ENCODE data around the gene GNA12.
"Not testable (repeated sequence)": the region's sequence is repeated elsewhere in the genome, so short reads cannot be mapped to it uniquely, and the experiment has no call there.

GNA12 gene

DNA sequence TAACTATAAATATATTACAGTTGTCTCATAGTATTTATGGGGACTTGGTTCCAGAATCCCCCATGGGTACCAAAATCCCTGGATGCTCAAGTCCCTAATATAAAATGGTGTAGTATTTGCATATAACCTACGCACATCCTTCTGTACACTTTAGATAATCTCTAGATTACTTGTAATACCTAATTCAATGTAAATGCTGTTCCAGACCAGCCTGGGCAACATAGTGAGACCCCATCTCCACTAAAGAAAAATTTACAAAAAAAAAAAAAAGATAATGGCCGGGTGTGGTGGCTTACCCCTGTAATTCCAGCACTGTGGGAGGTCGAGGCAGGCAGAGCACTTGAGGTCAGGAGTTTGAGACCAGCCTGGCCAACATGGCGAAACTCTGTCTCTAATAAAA lies 17.4 kb upstream of the GNA12 start:
- H3K27ac Mint-ChIP-seq (ENCODE audit: low read depth): no peak overlapping the region
- no peaks in the 10 kb centered on the region for H3K27me3 Mint-ChIP-seq
- H3K4me1 Mint-ChIP-seq: peaks cover 27% of the 10 kb centered on the region
- H3K9me3 Mint-ChIP-seq: no peaks in the 10 kb centered on the region
- peaks cover 2% of the 10 kb centered on the region for H3K36me3 Mint-ChIP-seq (ENCODE audit: insufficient read depth)
- DNase-seq (ENCODE audit: low spot score in 2 of 2) (no peak), ATAC-seq (replicated peaks; ENCODE audit: extremely low read depth, poor library complexity, severe bottlenecking) (no peak)
- H3K4me3 Mint-ChIP-seq: no peak overlapping the region

DNA sequence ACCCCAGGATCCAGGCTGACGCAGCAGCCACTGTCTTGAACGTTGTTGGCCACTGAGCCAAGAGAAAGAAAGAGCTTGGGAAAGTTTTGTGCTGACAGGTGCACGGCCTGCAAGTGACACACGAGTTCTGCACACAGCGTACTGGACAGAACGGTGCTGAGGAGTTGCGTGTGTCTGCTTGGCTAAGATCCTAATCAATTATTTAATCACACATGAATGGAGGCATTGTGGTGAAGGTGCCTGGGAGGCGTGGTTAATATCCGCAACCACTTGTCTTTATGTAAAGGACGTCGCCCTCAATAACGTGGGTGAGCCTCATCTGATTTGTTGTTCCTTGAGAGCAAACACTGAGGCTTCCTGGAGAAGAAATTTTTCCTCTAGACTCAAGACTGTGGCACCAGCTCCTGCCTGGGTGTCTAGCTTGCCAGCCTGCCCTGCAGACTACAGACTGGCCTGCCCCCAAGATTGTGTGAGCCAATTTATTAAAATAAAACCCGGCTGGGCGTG lies 16.6 kb upstream of the GNA12 start:
- Mint-ChIP-seq H3K4me3 (no peak overlapping the region), H3K4me1 (peaks cover 27% of the 10 kb centered on the region), H3K36me3 (ENCODE audit: insufficient read depth) (peaks cover 2% of the 10 kb centered on the region), H3K27me3 (no peaks in the 10 kb centered on the region), H3K27ac (ENCODE audit: low read depth) (no peak overlapping the region), H3K9me3 (no peaks in the 10 kb centered on the region)
- DNase-seq (ENCODE audit: low spot score in 2 of 2) (no peak), ATAC-seq (replicated peaks; ENCODE audit: extremely low read depth, poor library complexity, severe bottlenecking) (no peak)

DNA sequence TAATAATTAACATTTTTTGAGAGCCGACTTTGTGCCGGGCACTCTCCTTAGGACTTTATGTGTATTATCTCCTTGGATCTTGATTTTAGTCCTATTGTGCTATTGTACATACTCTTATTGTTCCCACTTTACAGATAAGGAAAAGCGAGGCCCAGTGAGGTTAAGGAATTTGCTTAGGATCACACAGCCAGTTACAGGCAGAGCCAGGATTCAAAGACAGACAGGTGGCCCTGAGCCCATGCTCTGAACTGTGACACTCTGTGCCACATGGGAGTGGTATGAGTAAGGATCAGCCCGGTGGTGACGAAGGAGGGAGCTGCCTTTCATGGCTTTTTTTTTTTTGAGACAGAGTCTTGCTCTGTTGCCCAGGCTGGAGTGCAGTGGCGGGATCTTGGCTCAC lies 15.8 kb upstream of the GNA12 start:
- DNase-seq (ENCODE audit: low spot score in 2 of 2): no peak
- H3K36me3 Mint-ChIP-seq (ENCODE audit: insufficient read depth): peaks cover 2% of the 10 kb centered on the region
- H3K9me3 Mint-ChIP-seq: no peaks in the 10 kb centered on the region
- peaks cover 24% of the 10 kb centered on the region for H3K4me1 Mint-ChIP-seq
- no peak overlapping the region for H3K27ac Mint-ChIP-seq (ENCODE audit: low read depth)
- H3K4me3 Mint-ChIP-seq: no peak overlapping the region
- ATAC-seq (replicated peaks; ENCODE audit: extremely low read depth, poor library complexity, severe bottlenecking): no peak
- H3K27me3 Mint-ChIP-seq: no peaks in the 10 kb centered on the region

DNA sequence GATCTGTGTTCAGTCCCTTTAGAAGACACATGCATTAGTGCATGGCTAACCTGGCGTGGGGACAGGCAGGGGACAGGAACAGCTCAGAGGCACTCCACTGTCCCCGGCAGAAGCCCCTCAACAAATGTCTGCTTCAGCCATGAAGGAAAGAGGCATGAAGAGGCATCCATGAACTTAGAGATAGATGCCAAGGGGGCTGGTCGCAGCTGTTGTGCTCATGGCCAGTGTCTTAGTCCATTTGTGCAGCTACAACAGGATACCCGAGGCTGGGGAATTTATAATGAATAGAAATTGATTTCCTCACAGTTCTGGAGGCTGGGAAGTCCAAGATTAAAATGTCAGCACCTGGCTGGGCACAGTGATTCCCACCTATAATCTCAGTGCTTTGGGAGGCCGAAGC lies 14.5 kb upstream of the GNA12 start:
- Mint-ChIP-seq H3K27ac (ENCODE audit: low read depth) (no peak overlapping the region), H3K36me3 (ENCODE audit: insufficient read depth) (no peaks in the 10 kb centered on the region), H3K4me1 (peaks cover 14% of the 10 kb centered on the region), H3K4me3 (no peak overlapping the region), H3K9me3 (no peaks in the 10 kb centered on the region), H3K27me3 (no peaks in the 10 kb centered on the region)
- DNase-seq (ENCODE audit: low spot score in 2 of 2) (no peak), ATAC-seq (replicated peaks; ENCODE audit: extremely low read depth, poor library complexity, severe bottlenecking) (no peak)

DNA sequence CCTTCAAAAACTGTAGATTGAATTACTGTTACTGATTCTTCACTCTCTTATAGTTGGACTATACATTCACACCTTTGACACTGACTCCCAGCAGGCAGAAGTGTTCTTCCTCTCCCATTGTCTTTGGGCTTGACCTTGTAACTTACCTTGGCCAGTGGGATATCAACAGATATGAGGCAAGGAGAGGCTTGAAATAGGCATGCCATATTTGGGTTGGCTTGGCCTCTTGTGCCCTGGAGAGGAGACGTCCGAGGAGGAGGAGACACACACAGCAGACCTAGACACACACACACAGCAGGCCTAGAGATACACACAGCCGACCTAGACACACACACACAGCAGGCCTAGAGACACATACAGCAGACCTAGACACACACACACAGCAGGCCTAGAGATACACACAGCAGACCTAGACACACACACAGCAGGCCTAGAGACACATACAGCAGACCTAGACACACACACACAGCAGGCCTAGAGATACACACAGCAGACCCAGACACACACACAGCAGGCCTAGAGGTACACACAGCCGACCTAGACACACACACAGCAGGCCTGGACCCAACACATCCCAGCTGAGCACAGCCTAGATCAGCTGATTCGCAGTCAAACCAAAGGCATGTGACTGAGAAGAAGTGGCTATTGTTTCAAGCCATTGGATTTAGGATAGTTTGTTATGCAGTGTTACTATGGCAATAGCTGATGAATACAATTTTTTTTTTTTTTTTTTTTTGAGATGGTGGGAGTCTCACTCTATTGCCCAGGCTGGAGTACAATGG lies 12.5 kb upstream of the GNA12 start:
- no peak for DNase-seq (ENCODE audit: low spot score in 2 of 2)
- H3K4me1 Mint-ChIP-seq: no peaks in the 10 kb centered on the region
- H3K9me3 Mint-ChIP-seq: no peaks in the 10 kb centered on the region
- H3K4me3 Mint-ChIP-seq: no peak overlapping the region
- no peaks in the 10 kb centered on the region for H3K27me3 Mint-ChIP-seq
- no peak for ATAC-seq (replicated peaks; ENCODE audit: extremely low read depth, poor library complexity, severe bottlenecking)
- no peaks in the 10 kb centered on the region for H3K36me3 Mint-ChIP-seq (ENCODE audit: insufficient read depth)
- H3K27ac Mint-ChIP-seq (ENCODE audit: low read depth): no peak overlapping the region

DNA sequence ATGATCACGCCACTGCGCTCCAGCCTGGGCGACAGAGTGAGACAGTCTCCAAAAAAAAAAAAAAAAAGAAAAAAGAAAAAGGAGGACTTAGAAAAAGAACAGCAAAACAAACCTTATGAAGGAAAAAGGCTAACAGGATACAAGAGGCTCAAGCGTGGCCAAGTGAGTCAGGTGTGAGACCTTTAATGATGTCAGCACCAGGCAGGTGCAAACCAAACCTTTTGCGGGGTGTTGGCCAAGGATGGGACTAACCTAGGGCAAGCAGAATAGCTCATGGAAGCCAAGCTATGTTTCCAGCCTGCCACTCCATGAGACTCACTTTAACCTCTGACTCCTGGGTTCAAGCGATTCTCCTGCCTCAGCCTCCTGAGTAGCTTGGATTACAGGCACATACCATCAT lies 11.3 kb upstream of the GNA12 start:
- DNase-seq (ENCODE audit: low spot score in 2 of 2) (no peak), ATAC-seq (replicated peaks; ENCODE audit: extremely low read depth, poor library complexity, severe bottlenecking) (no peak)
- H3K9me3 Mint-ChIP-seq: no peaks in the 10 kb centered on the region
- no peaks in the 10 kb centered on the region for H3K27me3 Mint-ChIP-seq
- no peak overlapping the region for H3K4me3 Mint-ChIP-seq
- peaks cover 5% of the 10 kb centered on the region for H3K4me1 Mint-ChIP-seq
- no peak overlapping the region for H3K27ac Mint-ChIP-seq (ENCODE audit: low read depth)
- no peaks in the 10 kb centered on the region for H3K36me3 Mint-ChIP-seq (ENCODE audit: insufficient read depth)

DNA sequence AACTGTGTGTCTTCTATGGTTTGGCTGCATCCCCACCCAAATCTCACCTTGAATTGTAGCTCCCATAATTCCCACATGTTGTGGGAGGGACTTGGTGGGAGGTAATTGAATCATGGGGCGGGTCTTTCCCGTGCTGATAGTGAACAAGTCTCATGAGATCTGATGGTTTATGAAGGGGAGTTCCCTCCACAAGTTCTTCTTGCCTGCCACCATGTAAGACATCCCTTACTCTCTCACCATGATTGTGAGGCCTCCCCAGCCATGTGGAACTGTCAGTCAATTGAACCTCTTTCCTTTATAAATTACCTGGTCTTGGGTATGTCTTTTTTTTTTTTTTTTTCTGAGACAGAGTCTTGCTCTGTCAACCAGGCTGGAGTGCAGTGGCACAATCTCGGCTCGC lies 9.4 kb upstream of the GNA12 start:
- not testable (repeated sequence) for H3K4me3 Mint-ChIP-seq; H3K36me3 Mint-ChIP-seq (ENCODE audit: insufficient read depth); H3K4me1 Mint-ChIP-seq

DNA sequence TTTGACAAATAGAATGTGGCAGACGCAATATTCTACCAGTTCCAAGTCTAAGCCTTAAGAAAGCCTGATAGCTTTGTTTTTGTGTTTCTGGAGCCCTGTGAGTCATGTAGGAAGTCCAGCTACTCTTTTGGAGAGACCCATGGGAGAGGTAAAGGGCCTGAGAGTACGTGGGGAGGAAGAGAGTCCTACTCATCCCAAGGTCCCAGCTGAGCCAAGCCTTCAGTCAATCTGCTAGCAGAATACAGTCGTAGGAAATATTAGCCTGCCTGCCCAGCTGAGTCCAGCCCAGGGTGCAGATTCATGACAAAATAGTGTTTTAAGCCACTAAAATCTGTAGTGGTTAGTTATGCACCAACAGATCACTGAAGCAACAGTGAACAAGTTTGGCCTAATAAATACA lies 9.0 kb upstream of the GNA12 start:
- no peak for ATAC-seq (replicated peaks; ENCODE audit: extremely low read depth, poor library complexity, severe bottlenecking)
- H3K4me3 Mint-ChIP-seq: no peak overlapping the region
- H3K4me1 Mint-ChIP-seq: peaks cover 5% of the 10 kb centered on the region
- no peak for DNase-seq (ENCODE audit: low spot score in 2 of 2)
- H3K9me3 Mint-ChIP-seq: no peaks in the 10 kb centered on the region
- H3K27ac Mint-ChIP-seq (ENCODE audit: low read depth): no peak overlapping the region
- H3K27me3 Mint-ChIP-seq: no peaks in the 10 kb centered on the region
- no peaks in the 10 kb centered on the region for H3K36me3 Mint-ChIP-seq (ENCODE audit: insufficient read depth)

More for the DNA sequence above, 9.4 kb upstream of the GNA12 start:
- H3K27ac Mint-ChIP-seq (ENCODE audit: low read depth); DNase-seq (ENCODE audit: low spot score in 2 of 2); ATAC-seq (replicated peaks; ENCODE audit: extremely low read depth, poor library complexity, severe bottlenecking); H3K9me3 Mint-ChIP-seq; H3K27me3 Mint-ChIP-seq: not testable (repeated sequence)

DNA sequence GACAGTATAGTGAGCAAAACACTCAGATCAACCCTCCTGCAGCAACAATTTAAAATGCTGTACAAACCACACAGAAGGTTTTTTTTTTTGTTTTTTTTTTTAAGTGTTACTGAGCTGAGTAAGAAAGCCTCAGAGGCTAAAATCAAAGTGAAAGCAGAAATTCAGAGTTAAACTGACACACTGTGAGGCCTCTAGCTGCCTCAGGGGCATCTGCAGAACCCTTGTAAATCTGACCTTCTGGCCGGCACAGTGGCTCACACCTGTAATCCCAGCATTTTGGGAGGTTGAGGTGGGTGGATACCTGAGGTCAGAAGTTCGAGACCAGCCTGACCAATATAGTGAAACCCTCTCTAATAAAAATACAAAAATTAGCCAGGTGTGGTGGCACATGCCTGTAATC lies 7.4 kb upstream of the GNA12 start:
- Mint-ChIP-seq H3K27ac (ENCODE audit: low read depth) (no peak overlapping the region), H3K27me3 (no peaks in the 10 kb centered on the region), H3K4me1 (peaks cover 5% of the 10 kb centered on the region), H3K4me3 (no peak overlapping the region), H3K36me3 (ENCODE audit: insufficient read depth) (no peaks in the 10 kb centered on the region), H3K9me3 (no peaks in the 10 kb centered on the region)
- DNase-seq (ENCODE audit: low spot score in 2 of 2) (no peak), ATAC-seq (replicated peaks; ENCODE audit: extremely low read depth, poor library complexity, severe bottlenecking) (peak; percentile 85)

DNA sequence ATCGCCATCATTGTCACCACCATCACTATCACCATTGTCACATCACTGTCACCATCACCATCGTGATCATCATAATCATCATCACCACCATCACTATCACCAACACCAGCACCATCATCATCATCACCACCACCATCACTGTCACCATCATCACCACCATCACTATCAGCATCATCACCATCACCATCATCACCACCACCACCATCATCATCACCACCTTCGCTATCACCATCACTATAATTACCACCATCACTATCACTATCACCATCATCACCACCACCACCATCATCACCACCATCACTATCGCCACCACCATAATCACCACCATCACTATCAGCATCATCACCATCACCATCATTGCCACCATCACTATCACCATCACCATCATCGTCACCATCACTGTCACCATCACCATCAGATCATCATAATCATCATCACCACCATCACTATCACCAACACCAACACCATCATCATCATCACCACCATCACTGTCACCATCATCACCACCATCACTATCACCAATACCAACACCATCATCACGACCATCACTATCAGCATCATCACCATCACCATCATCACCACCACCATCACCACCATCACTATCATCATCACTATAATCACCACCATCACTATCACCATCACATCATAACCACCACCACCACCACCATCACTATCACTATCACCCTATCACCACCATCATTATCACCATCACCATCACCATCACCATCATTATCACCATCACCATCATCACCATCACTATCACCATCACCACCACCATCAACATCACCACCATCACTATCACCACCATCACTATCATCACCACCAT lies 6.0 kb upstream of the GNA12 start:
- Mint-ChIP-seq H3K27me3 (no peaks in the 10 kb centered on the region), H3K9me3 (no peaks in the 10 kb centered on the region), H3K4me3 (no peak overlapping the region), H3K36me3 (ENCODE audit: insufficient read depth) (no peaks in the 10 kb centered on the region), H3K4me1 (peaks cover 5% of the 10 kb centered on the region), H3K27ac (ENCODE audit: low read depth) (no peak overlapping the region)
- DNase-seq (ENCODE audit: low spot score in 2 of 2): no peak
- ATAC-seq (replicated peaks; ENCODE audit: extremely low read depth, poor library complexity, severe bottlenecking): peak; percentile 21

DNA sequence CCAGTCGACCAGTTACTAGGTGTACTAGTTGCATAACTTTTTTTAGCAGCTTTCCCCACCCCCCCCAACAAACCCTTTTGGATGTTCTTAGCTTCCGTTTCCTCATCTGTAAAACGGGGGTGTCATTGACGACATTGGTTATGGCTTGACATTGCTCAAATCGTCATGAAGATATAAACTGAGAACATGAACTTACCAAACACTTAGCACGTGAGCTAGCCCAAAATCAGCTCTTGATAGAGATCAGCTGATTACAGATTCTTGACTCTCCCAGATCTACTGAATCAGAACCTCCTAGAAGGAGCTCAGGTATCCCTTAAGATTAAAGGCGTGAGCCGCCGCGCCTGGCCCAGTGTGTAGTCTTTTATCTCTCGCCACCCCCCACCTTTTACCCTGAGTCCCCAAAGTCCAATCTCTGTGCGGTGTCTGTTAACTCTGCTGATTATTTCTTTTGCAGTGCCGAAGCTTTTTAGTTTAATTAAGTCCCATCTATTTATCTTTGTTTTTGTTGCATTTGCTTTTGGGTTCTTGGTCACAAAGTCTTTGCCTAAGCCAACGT lies 1.0 kb upstream of the GNA12 start:
- DNase-seq (ENCODE audit: low spot score in 2 of 2) (no peak), ATAC-seq (replicated peaks; ENCODE audit: extremely low read depth, poor library complexity, severe bottlenecking) (no peak)
- H3K4me3 Mint-ChIP-seq: peak overlapping the region; percentile 80
- H3K4me1 Mint-ChIP-seq: peaks cover 28% of the 10 kb centered on the region
- H3K27me3 Mint-ChIP-seq: no peaks in the 10 kb centered on the region
- no peaks in the 10 kb centered on the region for H3K9me3 Mint-ChIP-seq
- peaks cover 7% of the 10 kb centered on the region for H3K36me3 Mint-ChIP-seq (ENCODE audit: insufficient read depth)
- no peak overlapping the region for H3K27ac Mint-ChIP-seq (ENCODE audit: low read depth)

DNA sequence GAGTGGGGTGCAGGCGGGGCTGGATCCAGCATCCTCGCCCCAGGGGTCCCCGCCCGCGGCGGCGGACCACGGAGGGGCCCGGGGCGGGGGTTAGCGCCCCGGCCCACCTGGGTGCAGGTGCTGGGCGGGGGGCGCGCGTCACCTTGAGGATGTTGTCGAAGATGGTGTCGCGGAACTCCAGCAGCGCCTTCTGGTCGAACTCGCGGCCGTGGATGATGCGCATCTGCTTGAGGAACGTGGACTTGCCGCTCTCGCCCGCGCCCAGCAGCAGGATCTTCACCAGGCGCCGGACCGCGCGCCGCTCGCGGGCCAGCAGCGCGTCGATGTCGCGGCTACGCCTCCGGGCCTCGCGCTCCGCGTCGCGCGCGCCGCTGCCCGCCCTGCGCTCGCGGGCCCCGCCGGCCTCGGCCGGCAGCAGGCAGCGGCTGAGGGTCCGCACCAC lies 376 bp downstream of the GNA12 start:
- H3K36me3 Mint-ChIP-seq (ENCODE audit: insufficient read depth): peaks cover 8% of the 10 kb centered on the region
- no peak for DNase-seq (ENCODE audit: low spot score in 2 of 2)
- H3K4me1 Mint-ChIP-seq: peaks cover 38% of the 10 kb centered on the region
- no peaks in the 10 kb centered on the region for H3K9me3 Mint-ChIP-seq
- peak overlapping the region; percentile 81 for H3K4me3 Mint-ChIP-seq
- H3K27ac Mint-ChIP-seq (ENCODE audit: low read depth): peak overlapping the region; percentile 81
- H3K27me3 Mint-ChIP-seq: no peaks in the 10 kb centered on the region
- peak; percentile 12 for ATAC-seq (replicated peaks; ENCODE audit: extremely low read depth, poor library complexity, severe bottlenecking)

All from central memory CD8-positive, alpha-beta T cell (primary cell).